Ascending aorta (tissue), 2 donors: Measurements from ENCODE around the gene CPD. TPM values are rescaled to one million over a fixed set of nuclear protein-coding genes. Genes with fewer than 3 reads are reported as not detected.

ENCODE experiments used
- DNase-seq, 2 donors: peaks; one replicate each; pipeline ENCODE4 v3.0.0-alpha.2; 2019; ENCODE audit warnings: low spot score in 2 of 2
- H3K27ac ChIP-seq, 2 donors: fragments of 200-600 bp; sonication (generic); one replicate each; pipeline ENCODE4 v1.5.1; 2016 to 2017; ENCODE audit warnings: mild to moderate bottlenecking in 1 of 2
- H3K27me3 ChIP-seq: fragments of 200-600 bp; sonication (generic); one replicate; pipeline ENCODE4 v1.5.1; 2017
- H3K36me3 ChIP-seq, 2 donors: fragments of 200-600 bp; sonication (generic); one replicate each; pipeline ENCODE4 v1.5.1; 2016
- H3K4me1 ChIP-seq, 2 donors: fragments of 200-600 bp; sonication (generic); one replicate each; pipeline ENCODE4 v1.5.1; 2016 to 2017; ENCODE audit warnings: mild to moderate bottlenecking in 1 of 2
- H3K4me3 ChIP-seq, 2 donors: fragments of 200-600 bp; sonication (generic); one replicate each; pipeline ENCODE4 v1.5.1; 2016 to 2017; ENCODE audit warnings: mild to moderate bottlenecking in 1 of 2
- H3K9me3 ChIP-seq, 2 donors: fragments of 200-600 bp; sonication (generic); one replicate each; pipeline ENCODE4 v1.5.1; 2016
- intact Hi-C: fragments of 100-400 bp; cut with DNase I; formaldehyde crosslinking; loops from one replicate; pipeline ENCODE4 v1.15.1; 2023
- total RNA-seq: library from RNA; depleted of rRNA; stranded (reverse); fragments of >200 nt; gene quantifications from one replicate; pipeline ENCODE4 v1.1.0, GENCODE V29; 2016
- TF ChIP-seq, protein P1 (sequence below), 3 experiments: fragments of 200-600 bp in 2 of 3; fragments of 450-650 bp in 1 of 3; sonication (generic) in 2 of 3; IDR thresholded peaks; one replicate each; pipeline ENCODE4 v1.5.1; 2016 to 2019; ENCODE audit warnings: antibody characterized with exemption in 3 of 3, mild to moderate bottlenecking in 1 of 3, moderate library complexity in 1 of 3

CPD gene
- total RNA-seq: 141 TPM

- Histone ChIP-seq H3K27ac (peak within 1 kb of the TSS; percentile 82 to 86), H3K9me3 (no peaks in the 10 kb centered on the region), H3K4me1 (peaks cover 0 to 4% of the 10 kb centered on the region in 2 donors), H3K4me3 (peak within 1 kb of the TSS; percentile 81 to 90), H3K36me3 (no peaks in the 10 kb centered on the region), H3K27me3 (no peaks in the 10 kb centered on the region)
- peak; percentile 84 to 99 for DNase-seq
- intact Hi-C loops: loop anchor here (1.0 to 5.0 kb wide), 6 partner anchors 38 to 446 kb away; partner anchors contain the start of genes CRLF3, GOSR1 and NSRP1
- TF ChIP-seq, protein P1, sequence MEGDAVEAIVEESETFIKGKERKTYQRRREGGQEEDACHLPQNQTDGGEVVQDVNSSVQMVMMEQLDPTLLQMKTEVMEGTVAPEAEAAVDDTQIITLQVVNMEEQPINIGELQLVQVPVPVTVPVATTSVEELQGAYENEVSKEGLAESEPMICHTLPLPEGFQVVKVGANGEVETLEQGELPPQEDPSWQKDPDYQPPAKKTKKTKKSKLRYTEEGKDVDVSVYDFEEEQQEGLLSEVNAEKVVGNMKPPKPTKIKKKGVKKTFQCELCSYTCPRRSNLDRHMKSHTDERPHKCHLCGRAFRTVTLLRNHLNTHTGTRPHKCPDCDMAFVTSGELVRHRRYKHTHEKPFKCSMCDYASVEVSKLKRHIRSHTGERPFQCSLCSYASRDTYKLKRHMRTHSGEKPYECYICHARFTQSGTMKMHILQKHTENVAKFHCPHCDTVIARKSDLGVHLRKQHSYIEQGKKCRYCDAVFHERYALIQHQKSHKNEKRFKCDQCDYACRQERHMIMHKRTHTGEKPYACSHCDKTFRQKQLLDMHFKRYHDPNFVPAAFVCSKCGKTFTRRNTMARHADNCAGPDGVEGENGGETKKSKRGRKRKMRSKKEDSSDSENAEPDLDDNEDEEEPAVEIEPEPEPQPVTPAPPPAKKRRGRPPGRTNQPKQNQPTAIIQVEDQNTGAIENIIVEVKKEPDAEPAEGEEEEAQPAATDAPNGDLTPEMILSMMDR (IDR thresholded peaks at IDR 0.05): peak in 1 of 3 experiments; percentile 8
Observed at GRCh38 chr17:30378825-30379302, at the start of gene CPD. TSS of gene CPD (plus strand) at chr17:30378927. CDS start at chr17:30378981, 54 bp downstream.

DNA sequence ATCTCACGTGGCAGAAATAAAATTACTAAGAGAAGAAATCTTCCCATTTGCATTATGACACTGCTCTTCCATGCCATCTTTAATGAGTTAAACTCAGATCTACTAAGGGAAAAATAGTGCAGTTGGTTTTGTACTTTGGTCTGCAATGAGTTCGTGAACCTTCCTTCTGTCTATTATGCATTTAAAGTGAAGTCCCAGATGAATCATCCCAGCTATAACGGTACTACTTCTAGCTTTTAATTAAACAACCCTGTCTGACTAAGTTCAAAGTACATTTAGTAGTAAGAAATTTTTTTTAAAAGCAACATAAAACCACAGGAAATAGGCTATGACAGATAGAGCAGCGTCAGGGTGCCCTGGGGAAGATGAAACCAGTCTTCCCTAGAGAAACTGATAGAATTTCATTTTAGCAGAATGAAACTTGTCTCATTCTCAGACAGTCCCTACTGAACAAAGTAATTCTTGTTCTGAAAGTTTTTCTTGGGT is 46.6 kb upstream of the CPD start:
- Histone ChIP-seq H3K4me1 (no peaks in the 10 kb centered on the region), H3K4me3 (no peak overlapping the region), H3K27me3 (no peaks in the 10 kb centered on the region), H3K36me3 (no peaks in the 10 kb centered on the region), H3K27ac (no peak overlapping the region), H3K9me3 (no peaks in the 10 kb centered on the region)
- TF ChIP-seq, protein P1 (IDR thresholded peaks at IDR 0.05): no peak
- intact Hi-C loops: no loop called here
- DNase-seq: no peak

GRCh38 chr17:30333503-30334360 is 45.0 kb upstream of the CPD start, which contains the start of gene TMIGD1:
TSS of gene TMIGD1 (minus strand) at chr17:30334057. CDS start at chr17:30332133, 1,924 bp downstream.
- TF ChIP-seq, protein P1 (IDR thresholded peaks at IDR 0.05): no peak
- H3K9me3 ChIP-seq: no peaks in the 10 kb centered on the region
- no peak within 1 kb of the TSS for H3K27ac ChIP-seq
- H3K4me3 ChIP-seq: no peak within 1 kb of the TSS
- no peaks in the 10 kb centered on the region for H3K27me3 ChIP-seq
- no peaks in the 10 kb centered on the region for H3K36me3 ChIP-seq
- DNase-seq: no peak
- intact Hi-C loops: no loop called here
- H3K4me1 ChIP-seq: no peaks in the 10 kb centered on the region

DNA sequence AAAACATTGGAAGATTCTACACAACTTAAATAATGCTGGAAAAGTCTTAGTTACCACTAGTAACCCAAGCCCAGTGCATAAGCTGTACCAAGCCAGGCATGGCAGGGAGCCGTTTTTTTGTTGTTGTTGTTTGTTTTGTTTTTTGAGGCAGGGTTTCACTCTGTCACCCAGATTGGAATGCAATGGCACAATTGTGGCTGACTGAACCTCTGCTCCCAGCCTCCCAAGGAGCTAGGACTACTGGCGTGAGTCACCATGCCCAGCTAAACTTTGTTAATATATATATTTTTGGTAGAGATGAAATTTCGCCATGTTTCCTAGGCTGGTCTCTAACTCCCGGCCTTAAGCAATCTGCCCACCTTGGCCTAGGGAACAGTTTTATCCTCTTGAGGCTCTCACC is 44.3 kb upstream of the CPD start:
- Histone ChIP-seq H3K27ac (no peak overlapping the region), H3K9me3 (no peaks in the 10 kb centered on the region), H3K4me1 (no peaks in the 10 kb centered on the region), H3K36me3 (no peaks in the 10 kb centered on the region), H3K27me3 (no peaks in the 10 kb centered on the region), H3K4me3 (no peak overlapping the region)
- intact Hi-C loops: no loop called here
- TF ChIP-seq, protein P1 (IDR thresholded peaks at IDR 0.05): no peak
- no peak for DNase-seq

GRCh38 chr17:30336369-30337171 is 42.2 kb upstream of the CPD start:
- intact Hi-C loops: loop anchor here (2.0 kb wide), 1 partner anchor 232 kb away; no protein-coding TSS in a partner anchor
- DNase-seq: no peak
- Histone ChIP-seq H3K4me1 (no peaks in the 10 kb centered on the region), H3K27me3 (no peaks in the 10 kb centered on the region), H3K4me3 (no peak overlapping the region), H3K36me3 (no peaks in the 10 kb centered on the region), H3K9me3 (no peaks in the 10 kb centered on the region), H3K27ac (no peak overlapping the region)
- TF ChIP-seq, protein P1 (IDR thresholded peaks at IDR 0.05): peak in 2 of 3 experiments; percentile 20 to 59
